GM21360 (cell line): ENCODE measurements around the gene STEEP1.
"Not testable (repeated sequence)": the region's sequence is repeated elsewhere in the genome, so short reads cannot be mapped to it uniquely, and the experiment has no call there.

Experiments
- ATAC-seq: cut with Tn5 transposase; IDR thresholded peaks from one replicate; pipeline ENCODE4 v1.9.1; 2021; ENCODE audit warnings: mild to moderate bottlenecking, moderate library complexity; ENCODE audit not compliant: unreplicated experiment

The STEEP1 gene

DNA sequence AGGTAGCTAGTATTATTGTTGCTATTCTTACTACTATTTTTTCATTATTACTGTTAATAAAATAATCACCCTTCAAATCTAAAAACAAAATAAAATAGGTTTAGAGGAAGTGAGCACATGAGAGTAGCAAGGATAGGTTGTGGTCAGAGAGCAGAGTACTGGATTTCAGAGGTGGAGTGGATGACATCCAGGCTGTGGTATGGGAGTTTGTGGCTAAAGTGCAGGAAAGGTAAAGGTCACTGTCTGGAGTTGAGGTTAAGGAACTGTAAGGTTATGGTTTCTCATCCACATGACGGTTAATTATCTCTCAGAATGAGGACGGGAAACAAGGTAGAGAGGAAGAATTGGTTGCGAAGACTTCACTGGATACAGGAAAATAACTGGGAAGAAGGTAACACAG lies 27.7 kb downstream of the STEEP1 start:
- no peak for ATAC-seq

DNA sequence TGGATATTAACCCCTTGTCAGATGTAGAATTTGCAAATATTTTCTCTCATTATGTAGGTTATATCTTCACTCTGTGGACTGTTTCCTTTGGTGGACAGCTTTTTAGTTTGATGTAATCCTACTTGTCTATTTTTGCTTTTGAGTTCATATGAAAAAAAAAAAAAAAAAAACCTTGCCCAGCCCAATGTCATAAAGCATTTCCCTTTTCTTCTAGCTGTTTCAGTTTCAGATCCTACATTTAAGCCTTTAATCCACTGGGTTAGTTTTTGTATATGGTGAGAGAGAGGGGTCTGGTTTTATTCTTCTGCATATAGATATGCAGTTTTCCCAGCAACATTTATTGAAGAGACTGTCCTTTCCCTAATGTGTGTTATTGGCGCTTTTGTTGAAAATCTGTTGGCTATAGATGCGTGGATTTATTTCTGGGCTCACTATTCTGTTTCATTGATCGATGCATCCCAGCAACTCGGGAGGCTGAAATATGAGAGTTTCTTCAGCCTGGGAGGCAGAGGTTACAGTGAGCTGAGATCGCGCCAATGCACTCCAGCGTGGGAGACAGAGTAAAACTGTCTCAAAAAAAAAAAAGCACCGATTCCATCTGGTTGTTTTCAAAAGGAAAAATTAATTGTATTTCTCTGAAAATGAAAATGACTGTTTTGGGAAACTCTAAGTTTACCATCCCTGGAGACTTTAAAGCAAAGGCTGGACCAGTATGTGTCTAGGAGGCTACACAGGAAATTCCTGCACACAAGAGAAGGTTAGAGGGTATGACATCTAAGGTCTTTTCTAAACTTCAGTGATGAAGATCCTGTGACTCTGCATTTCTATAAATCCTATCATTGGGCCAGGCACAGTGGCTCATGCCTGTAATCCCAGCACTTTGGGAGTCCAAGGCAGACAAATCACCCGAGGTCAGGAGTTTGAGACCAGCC lies 35.6 kb downstream of the STEEP1 start:
- ATAC-seq, result no peak

DNA sequence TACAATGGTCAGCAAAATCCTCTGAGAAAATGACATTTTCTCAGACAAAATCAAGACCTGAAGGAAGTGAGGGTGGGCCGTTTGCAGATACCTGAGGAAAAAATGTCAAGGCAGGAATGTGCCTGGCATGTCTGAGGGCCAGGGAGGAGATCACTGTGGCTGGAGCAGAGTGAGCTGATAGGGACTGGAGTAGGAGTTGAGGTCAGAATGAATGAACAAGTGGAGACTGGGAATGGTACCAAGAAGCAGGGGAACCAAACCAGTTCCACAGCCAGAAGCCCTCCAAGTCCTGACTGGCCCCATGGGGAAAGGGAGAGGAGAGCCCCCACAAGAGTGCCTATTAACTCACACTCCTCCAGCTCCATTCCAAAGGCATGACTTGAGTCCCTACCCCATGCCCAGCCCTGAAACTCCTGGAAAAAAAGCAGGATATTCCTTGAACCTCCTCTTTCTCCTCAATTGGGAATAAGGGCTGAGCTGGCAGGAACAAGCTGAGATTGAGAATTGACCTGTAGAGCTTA lies 41.5 kb downstream of the STEEP1 start:
- no peak for ATAC-seq

DNA sequence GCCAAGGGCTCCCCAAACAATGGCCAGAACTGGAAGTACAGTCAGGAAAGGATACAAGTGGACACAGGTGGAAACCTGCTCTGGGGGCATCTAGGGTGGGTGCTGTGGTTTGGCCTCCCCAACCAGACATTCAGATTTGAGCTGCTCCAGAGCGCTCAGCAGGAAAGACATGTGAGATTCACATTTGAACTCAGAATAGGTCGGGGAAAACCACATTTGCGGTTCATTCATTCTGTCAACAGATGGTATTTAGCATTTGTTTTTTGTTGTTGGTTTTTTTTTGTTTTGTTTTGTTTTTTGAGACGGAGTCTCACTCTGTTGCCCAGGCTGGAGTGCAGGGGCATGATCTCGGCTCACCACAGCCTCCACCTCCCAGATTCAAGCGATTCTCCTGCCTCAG lies 44.0 kb downstream of the STEEP1 start:
- no peak for ATAC-seq

DNA sequence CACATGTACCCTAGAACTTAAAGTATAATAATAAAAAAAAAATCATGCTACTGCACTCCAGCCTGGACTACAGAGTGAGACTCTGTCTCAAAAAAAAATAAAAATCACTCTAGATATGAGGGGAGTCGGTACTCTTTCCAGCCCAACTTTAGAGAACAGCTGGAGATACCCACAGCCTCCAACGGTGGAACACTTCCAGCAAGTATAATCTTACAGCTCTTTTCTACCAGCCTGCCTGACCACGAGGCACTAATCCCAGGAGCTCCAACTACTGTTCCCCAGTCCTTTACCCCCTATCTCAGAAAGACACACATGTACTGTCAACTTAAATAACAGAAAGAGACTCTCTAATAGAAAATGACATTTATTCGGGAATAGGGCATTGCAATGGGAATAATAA lies 46.8 kb downstream of the STEEP1 start:
- no peak for ATAC-seq

DNA sequence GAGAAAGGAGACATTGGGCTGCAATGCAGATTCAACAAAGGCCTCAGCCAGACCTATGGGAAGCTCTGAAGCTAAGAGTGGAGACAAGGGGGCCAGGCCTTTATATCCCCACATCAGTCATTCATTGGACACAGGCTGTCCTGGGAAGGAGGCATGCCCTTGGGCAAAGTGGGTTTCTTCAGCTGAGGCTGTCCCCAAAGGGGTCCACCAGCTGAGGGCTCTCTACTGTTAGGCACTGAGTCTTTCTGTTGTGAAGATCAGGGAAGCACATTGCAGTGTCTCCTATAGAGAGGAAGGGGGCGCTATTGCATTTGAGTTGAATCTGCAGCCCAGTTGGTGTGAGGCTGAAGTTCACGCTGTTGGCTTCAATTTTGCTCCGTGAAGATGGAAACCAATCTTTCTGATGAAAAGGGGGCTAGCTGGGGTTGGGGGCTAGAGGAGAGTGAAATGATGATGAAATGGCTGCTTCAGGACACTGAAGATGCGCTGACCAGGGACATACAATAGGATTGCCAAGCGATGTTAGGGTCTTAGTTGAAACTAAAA lies 49.0 kb downstream of the STEEP1 start:
- peak; percentile 76 for ATAC-seq

DNA sequence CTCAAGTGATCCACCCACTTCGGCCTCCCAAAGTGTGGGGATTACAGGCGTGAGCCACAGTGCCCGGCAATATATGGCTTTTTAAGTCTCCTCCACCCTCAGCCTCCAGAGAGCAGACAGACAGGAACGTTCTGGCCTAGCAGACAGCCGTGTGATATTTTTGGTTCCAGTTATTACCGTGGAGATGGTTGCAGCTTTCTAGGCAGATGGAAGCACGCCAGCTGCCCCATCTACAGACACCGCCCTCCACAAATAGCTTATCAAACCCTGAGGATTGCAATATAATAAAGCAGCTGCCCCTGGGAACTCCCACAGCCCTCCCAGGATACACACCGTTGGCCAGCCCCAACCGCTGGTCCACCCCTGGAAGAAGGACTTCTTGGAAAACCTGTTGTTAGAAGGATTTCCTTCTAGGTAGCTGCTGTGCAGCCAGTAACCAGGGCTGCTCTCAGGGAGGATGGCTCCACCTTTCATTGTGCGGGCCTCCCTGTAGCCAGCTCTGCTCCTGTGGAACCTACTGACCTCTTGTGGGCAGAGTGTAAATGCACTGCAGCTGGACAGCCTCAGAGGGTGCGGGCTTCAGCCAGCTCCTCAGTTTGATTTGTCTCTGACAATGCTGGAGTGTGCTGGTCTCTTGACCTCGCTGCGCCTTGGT lies 52.9 kb downstream of the STEEP1 start:
- peak; percentile 70 for ATAC-seq

DNA sequence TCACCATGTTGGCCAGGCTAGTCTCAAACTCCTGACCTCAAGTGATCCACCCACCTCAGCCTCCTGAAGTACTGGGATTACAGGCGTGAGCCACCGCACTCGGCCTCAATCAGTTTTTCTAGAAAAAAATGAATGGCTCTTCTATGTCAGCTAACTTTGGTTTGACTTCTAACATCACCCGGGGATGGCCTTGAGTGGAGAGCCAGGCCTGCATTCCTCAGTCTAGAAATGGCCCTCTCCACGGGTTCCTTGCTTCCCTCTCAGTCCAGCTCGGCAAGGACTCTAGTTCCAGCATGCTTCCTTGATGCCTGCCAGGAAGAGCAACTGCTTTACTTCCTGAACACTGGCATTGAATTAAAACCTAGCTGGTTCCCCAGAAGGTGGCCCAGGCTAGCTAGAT lies 58.0 kb downstream of the STEEP1 start:
- ATAC-seq, result no peak

DNA sequence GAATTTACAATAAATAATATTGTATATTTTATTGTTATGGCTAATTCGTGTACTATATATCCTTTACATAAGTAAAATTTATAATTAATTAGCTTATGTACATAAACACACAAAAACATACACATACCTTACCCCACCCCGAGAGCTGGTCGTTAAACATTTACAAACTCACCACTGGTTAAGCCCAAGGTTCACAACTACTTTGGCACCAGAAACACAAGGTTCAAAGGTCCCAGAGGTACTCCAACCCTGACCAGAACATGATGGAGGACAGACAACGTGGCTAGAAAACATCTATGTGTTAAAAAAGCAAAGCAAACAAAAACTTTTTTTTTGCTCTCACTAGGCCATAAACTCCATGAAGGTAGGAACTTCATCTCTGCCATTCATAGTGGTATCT lies 59.3 kb downstream of the STEEP1 start:
- ATAC-seq, result no peak

DNA sequence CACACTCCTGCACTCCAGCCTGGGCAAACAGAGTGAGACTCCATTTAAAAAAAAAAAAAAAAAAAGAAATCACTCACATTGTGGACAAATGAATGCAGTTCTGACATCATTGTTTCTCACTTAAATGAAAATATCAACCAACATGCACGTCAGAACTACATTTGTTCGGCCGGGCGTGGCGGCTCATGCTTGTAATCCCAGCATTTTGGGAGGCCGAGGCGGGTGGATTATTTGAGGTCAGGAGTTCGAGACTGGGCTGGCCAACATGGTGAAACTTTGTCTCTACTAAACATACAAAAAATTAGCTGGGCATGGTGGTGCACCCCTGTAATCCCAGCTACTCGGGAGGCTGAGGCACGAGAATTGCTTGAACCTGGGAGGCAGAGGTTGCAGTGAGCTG lies 60.1 kb downstream of the STEEP1 start:
- not testable (repeated sequence) for ATAC-seq

DNA sequence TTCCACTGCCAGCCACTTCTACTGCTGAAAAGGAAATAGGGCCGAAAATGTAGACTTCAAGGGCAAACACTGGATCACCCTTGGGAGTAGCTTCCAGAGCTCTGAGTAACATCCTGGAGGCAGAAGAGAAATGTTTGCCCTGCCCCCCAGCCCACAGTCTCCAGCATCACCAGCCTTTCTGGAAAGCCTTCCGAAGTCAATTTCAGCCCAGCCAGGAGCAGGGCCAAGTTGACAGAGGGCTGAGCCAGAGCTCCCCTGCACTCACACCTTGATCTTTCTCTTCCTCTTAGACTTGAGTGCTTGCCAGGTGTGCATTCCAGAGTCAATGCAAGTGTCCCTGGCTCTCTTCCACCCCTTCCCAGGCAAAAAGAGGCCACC lies 61.7 kb downstream of the STEEP1 start:
- no peak for ATAC-seq

DNA sequence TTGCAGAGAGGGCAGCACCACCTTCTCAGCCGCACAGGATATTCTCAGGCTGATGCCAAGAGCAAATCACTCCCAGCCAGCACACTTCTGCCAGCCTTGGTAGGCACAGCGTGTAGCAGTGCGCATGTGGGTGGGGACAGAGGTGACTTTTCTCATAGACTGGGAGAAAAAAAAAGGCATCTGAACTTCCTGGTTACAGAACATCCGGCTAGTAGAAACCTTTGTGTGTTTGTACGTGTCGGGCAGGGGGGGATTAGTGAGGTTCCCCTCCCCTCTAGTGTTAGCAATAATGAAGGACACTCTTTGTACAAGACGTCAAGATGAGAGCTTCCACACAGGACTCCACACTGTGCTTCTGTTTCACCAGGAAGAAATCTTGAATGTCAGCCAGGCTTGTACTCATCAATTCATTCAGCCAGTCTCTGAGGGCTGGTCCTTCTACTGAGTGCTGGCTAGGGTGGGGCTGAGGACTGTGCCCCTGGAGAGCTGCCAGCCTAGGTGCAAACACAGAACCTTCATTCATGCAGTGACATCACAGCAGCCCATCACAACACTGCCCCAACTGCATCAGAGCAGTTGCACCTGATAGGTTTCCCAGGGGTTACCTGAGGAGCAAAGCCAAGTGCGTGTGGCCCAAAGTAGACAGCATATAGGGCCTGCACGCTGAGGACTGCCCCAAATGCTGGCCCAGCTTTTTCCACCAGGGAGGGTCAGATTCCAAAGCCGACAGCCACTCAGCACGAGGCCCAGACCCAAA lies 62.3 kb downstream of the STEEP1 start:
- ATAC-seq, result no peak

DNA sequence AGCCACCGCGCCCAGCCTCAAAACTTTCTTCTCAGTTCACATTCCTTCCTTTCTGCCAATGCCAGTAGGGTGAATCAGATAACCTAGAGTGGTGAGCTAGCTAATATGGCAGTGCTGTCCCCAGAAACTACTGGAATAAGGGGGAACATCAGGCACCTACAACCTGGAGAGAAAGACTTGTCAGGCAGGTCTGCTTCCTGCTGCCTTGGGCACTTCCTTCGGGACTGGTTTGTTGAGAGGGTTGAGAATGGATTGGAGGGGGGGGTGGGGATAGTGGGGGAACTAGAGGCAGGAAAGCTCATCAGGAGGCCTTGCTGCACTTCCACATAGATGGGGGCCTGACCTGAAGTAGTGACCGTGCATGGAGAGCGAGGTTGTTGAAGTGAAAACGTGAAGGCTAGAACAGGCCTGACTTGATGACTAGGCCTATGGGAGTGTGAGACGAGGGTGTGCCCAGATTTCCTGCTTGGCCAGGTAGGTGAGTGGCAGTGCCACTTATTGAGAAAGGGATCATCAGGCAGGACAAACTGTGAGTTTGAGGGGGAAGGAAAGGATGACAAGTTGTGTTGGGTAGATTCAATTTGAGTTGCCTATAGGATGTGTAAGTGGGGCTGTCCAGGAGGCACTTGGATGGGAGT lies 63.6 kb downstream of the STEEP1 start:
- ATAC-seq, result no peak

DNA sequence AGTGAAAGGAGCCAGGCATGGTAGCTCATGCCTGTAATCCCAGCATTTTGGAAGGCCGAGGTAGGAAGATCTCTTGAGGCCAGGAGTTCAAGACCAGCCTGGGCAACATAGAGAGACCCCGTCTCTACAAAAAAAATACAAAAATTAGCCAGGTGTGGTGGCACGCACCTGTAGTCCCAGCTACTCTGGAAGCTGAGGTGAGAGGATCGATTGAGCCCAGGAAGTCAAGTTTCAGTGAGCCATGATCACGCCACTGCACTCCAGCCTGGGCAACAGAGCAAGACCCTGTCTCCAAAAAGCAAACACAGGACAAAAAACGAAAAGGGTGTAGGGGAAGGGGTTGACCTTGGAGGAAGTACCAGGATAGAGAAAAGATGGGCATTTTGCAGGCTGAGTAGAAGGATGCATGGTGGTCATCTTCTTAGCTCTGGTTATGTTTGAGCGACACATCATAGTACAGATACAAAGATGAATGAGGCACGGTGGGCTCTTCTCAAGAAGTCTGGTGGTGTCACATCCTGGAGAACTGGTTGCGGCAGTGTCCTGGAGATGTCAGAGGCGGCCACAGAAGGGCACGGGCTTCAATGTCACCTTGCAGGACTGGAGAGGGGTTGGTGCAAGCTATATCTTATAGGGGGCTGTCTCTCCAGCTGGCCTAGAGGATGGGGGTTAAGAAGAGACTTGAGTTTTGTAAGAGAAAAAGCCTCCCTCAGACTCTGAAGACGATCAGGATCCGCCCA lies 65.0 kb downstream of the STEEP1 start:
- no peak for ATAC-seq

DNA sequence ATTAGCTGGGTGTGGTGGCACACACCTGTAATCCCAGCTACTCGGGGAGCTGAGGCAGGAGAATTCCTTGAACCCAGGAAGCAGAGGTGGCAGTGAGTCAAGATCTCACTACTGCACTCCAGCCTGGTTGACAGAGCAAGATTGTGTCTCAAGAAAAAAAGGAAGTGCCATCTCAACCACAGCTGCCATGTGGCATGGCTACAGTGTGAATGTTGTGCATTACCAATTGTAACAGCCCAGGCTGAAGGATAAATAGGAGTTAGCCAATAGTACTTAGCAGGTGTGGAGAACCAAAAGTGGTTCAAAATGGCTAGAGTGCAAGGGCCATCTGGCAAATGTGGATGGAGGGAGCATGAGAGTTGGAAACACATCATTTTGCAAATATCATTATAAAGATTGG lies 68.0 kb downstream of the STEEP1 start:
- ATAC-seq, result no peak

DNA sequence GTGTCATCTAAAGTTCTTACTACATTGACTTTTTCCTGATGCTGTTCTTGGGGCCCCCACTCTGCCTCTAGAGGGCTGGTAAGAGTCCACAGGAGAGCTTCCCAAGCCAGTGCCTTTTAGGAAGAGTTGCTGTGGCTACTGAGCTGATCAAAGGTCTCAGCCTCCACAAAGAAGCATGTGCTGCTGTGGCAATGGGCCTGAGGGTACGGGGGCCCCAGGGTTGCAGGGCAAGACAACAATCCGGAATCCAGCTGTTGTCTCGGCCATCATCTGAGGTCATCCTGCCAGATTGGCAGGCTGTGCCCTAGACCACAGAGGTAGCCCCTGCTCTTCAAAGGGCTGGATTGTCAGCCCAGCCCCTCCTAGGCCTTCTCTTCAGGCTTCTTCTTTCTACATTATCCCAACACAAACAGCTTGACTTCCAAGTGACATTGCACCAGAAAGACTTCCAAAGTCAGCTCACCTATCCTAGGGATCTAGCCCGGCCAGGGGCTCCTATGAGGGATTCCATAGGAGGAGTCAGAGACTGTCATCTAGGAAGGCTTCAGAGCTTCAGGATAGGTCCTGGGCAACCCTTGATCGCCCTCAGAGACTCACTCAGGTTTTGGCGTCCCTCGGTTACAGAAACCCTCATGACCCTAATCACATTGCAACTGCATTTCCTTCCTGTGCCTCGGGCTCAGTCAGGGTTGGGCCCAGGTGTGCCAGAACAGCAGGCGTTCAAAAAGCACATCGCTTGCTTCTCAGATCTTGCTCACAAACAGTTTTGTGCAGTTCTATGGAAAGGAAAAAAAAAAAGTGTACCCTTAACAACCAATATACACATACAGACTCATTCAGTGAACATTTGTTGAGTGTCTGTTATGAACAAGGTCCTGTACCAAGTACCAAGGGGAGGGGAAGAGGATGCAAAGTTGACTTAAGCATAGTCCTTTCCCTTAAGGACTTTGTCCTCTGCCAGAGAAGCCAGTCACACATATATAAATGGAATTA lies 69.2 kb downstream of the STEEP1 start:
- no peak for ATAC-seq

DNA sequence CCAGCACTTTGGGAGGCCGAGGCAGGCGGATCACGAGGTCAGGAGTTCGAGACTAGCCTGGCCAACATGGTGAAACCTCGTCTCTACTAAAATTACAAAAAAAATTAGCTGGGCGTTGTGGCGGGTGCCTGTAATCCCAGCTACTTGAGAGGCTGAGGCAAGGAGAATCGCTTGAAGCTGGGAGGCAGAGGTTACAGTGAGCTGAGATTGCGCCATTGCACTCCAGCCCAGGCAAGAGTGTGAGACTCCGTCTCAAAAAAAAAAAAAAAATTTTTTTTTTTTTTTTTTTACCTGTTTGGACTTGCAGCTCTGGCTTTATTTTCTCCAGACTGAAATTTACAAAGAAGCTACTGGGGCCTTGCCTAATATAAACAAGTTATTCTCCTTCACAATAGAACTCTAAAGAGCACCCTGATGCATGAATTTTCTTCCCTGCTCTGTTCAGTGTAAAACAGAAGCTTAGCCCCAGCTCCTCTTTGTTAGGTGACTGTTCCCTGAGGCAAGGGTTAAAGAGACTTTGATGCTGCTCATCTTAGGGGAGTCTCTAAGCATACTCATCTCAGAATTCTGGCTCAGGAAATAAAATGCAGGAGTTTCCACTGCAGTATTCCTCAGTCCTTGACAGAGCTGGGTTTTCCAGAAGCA lies 71.2 kb downstream of the STEEP1 start:
- ATAC-seq, result not testable (repeated sequence)

DNA sequence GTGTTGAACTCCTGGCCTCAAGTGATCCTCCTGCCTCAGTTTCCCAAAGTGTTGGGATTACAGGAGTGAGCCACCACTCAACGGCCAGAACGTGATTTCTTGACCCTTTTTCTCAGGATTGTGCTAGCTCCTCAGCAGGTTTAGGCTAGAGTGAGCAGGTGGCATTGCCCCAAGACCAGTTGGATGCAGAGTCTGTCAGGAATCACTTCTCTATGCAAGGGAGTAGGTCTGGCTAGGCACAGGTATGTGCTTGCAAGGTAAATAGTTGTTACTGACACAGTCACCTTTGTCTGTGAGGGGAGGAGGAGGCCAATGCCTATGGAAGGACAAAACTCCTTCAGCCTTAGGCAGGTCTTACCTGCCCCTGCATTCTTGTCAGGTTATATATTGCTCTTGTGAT lies 72.7 kb downstream of the STEEP1 start:
- ATAC-seq, result no peak
